GM20000 (cell line): ENCODE measurements around the gene RNF208.

ENCODE experiments used
- DNase-seq: peaks from one replicate; pipeline ENCODE4 v3.0.0; 2012; ENCODE audit warnings: low spot score
- CTCF ChIP-seq: IDR thresholded peaks from 2 replicates; pipeline ENCODE4 v1.5.1; 2012; ENCODE audit warnings: mild to moderate bottlenecking, control low read depth; ENCODE audit errors: extremely low read depth, missing control alignments

Gene RNF208

GRCh38 chr9:137225699-137226331 lies 3.8 kb upstream of the RNF208 start:
- no peak for DNase-seq
- no peak for TF ChIP-seq CTCF

- no peak for DNase-seq
- TF ChIP-seq CTCF = no peak
Observed at GRCh38 chr9:137224830-137225694, 3.0 kb upstream of the RNF208 start, which contains the start of gene CYSRT1. TSS of gene CYSRT1 (plus strand) at chr9:137225174. CDS start at chr9:137225622, 448 bp downstream.

GRCh38 chr9:137223078-137223970 lies 1.3 kb upstream of the RNF208 start:
- peak; percentile 99 for DNase-seq
- no peak for TF ChIP-seq CTCF

- TF ChIP-seq CTCF = no peak
- peak; percentile 58 for DNase-seq
Observed at GRCh38 chr9:137221506-137222111, 431 bp downstream of the RNF208 start.

- no peak for TF ChIP-seq CTCF
Observed at GRCh38 chr9:137221095-137221505, 940 bp downstream of the RNF208 start.

GRCh38 chr9:137220317-137221094 lies 1.5 kb downstream of the RNF208 start:
- DNase-seq = no peak
- TF ChIP-seq CTCF = no peak

More at GRCh38 chr9:137221095-137221505, 940 bp downstream of the RNF208 start:
- DNase-seq = no peak
